Mesendoderm (in vitro differentiated cells): ENCODE measurements around the gene DSG3.

Experiments used
- DNase-seq: peaks from one replicate; pipeline ENCODE4 v3.0.0; 2013
- H2AK5ac ChIP-seq: 2 replicates; pipeline ENCODE4 v1.6.1; 2013; ENCODE audit warnings: low read length, inconsistent platforms
- H2BK120ac ChIP-seq: 2 replicates; pipeline ENCODE4 v1.6.1; 2013; ENCODE audit warnings: low read depth, mild to moderate bottlenecking, low read length, moderate library complexity, mixed read lengths
- H2BK15ac ChIP-seq: replicated peaks from 2 replicates; pipeline ENCODE4 v1.6.1; 2013; ENCODE audit warnings: low read depth, mild to moderate bottlenecking, moderate library complexity
- H2BK5ac ChIP-seq: 2 replicates; pipeline ENCODE4 v1.6.1; 2013; ENCODE audit warnings: low read length, inconsistent platforms
- H3K18ac ChIP-seq: 2 replicates; pipeline ENCODE4 v1.6.1; 2013; ENCODE audit warnings: mild to moderate bottlenecking, low read length, mixed read lengths
- H3K23ac ChIP-seq: one replicate; pipeline ENCODE4 v1.6.1; 2013; ENCODE audit warnings: low read length
- H3K27ac ChIP-seq: 2 replicates; pipeline ENCODE4 v1.5.1; 2013; ENCODE audit warnings: low read depth, mild to moderate bottlenecking, inconsistent platforms, low read length, moderate library complexity
- H3K27me3 ChIP-seq: 2 replicates; pipeline ENCODE4 v1.6.1; 2013; ENCODE audit warnings: low read length, control low read depth, mild to moderate bottlenecking, inconsistent platforms; ENCODE audit not compliant: insufficient read depth, poor library complexity
- H3K36me3 ChIP-seq: 2 replicates; pipeline ENCODE4 v1.6.1; 2013; ENCODE audit warnings: low read length, inconsistent platforms; ENCODE audit not compliant: control insufficient read depth, insufficient read depth
- H3K4ac ChIP-seq: one replicate; pipeline ENCODE4 v1.6.1; 2013; ENCODE audit warnings: low read depth, mild to moderate bottlenecking, low read length, moderate library complexity
- H3K4me1 ChIP-seq: 2 replicates; pipeline ENCODE4 v1.6.1; 2013; ENCODE audit warnings: low read depth, low read length, inconsistent platforms; ENCODE audit not compliant: control insufficient read depth
- H3K4me2 ChIP-seq: 2 replicates; pipeline ENCODE4 v1.6.1; 2013; ENCODE audit warnings: low read length
- H3K4me3 ChIP-seq: 2 replicates; pipeline ENCODE4 v1.5.1; 2013; ENCODE audit warnings: mild to moderate bottlenecking, low read length
- H3K56ac ChIP-seq: one replicate; pipeline ENCODE4 v1.6.1; 2013; ENCODE audit warnings: low read length
- H3K79me1 ChIP-seq: 2 replicates; pipeline ENCODE4 v1.6.1; 2013; ENCODE audit warnings: low read length, inconsistent platforms
- H3K79me2 ChIP-seq: 2 replicates; pipeline ENCODE4 v1.6.1; 2013; ENCODE audit warnings: mild to moderate bottlenecking, low read length; ENCODE audit not compliant: control insufficient read depth, insufficient read depth
- H3K9ac ChIP-seq: 2 replicates; pipeline ENCODE4 v1.6.1; 2013; ENCODE audit warnings: low read length, inconsistent platforms
- H4K5ac ChIP-seq: one replicate; pipeline ENCODE4 v1.6.1; 2013; ENCODE audit warnings: low read length
- H4K8ac ChIP-seq: one replicate; pipeline ENCODE4 v1.6.1; 2013; ENCODE audit warnings: low read depth, mild to moderate bottlenecking, control low read depth, low read length, moderate library complexity
- WGBS: extraction: QIAGEN DNeasy Blood & Tissue Kit; methylation state at CpG from one replicate; pipeline ENCODE4 v1.1.7; 2013; ENCODE audit warnings: low lambda C conversion rate, missing lambda C conversion rate; ENCODE audit not compliant: insufficient coverage; ENCODE audit errors: extremely low coverage; 5-methylcytosine and 5-hydroxymethylcytosine counted together

DSG3 gene

DNA sequence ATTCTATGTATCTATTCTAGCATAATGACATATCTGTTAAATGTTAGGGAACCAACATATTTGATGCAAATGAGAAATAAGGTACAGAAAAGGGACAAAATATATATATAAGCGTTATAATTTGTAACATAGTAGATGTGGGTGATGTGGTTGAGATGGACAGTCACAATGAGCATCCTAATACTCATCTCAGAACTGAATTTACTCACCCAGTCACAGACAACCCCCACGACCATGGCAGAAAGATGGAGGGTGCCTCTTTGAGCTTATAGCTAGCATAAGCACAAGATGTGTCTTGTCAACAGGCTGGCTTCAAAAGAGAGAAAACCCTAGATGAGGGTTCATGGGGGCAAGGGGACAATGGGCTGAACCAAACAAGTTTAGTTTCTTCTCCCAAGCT, 9.1 kb upstream of the DSG3 start:
- H3K18ac ChIP-seq: no peak overlapping the region
- WGBS: 100% methylated on average over 1 of the region's 2 CpGs
- H3K79me2 ChIP-seq: no peaks in the 10 kb centered on the region
- H3K4me3 ChIP-seq: no peak overlapping the region
- H3K23ac ChIP-seq: no peak overlapping the region
- H4K5ac ChIP-seq: no peak overlapping the region
- H4K8ac ChIP-seq: no peak overlapping the region
- no peaks in the 10 kb centered on the region for H3K27me3 ChIP-seq
- no peaks in the 10 kb centered on the region for H3K36me3 ChIP-seq
- no peak overlapping the region for H2BK120ac ChIP-seq
- H3K9ac ChIP-seq: no peak overlapping the region
- no peak overlapping the region for H3K56ac ChIP-seq
- no peaks in the 10 kb centered on the region for H3K79me1 ChIP-seq
- no peak overlapping the region for H2BK5ac ChIP-seq
- no peak overlapping the region for H2BK15ac ChIP-seq
- DNase-seq: no peak
- H3K4ac ChIP-seq: no peak overlapping the region
- no peaks in the 10 kb centered on the region for H3K4me1 ChIP-seq
- H2AK5ac ChIP-seq: no peak overlapping the region
- no peak overlapping the region for H3K27ac ChIP-seq
- H3K4me2 ChIP-seq: no peak overlapping the region

DNA sequence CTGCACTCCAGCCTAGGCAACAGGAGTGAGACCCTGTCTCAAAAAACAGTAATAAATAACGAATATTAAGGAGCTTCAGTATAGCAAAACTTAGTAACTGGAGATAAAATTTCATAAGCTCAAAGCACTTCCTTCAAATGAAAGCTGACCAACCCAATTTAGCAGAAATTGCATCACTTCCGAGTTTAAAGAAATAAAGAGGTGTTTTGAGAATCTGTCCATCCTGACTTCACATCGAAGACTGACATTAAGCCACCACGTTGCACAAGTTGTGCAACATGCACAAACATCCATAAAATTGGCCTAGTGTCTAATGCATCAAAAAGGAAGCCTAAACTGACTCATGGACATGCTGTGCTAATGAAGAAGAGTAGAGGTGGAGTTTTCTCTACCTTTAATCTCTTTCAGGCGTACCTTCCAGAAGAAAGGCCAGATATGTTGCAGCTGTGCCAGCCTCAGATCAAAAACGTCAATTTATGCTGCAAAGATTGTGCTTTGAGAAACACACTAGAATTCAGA, 7.7 kb upstream of the DSG3 start:
- H4K8ac ChIP-seq: no peak overlapping the region
- no peak overlapping the region for H3K27ac ChIP-seq
- no peak overlapping the region for H3K4ac ChIP-seq
- H3K27me3 ChIP-seq: no peaks in the 10 kb centered on the region
- no peaks in the 10 kb centered on the region for H3K79me2 ChIP-seq
- DNase-seq: no peak
- H3K4me3 ChIP-seq: no peak overlapping the region
- no peak overlapping the region for H3K56ac ChIP-seq
- WGBS: no CpG with 5 or more reads among the region's 6 CpGs
- H3K4me2 ChIP-seq: no peak overlapping the region
- H3K9ac ChIP-seq: no peak overlapping the region
- H3K23ac ChIP-seq: no peak overlapping the region
- no peak overlapping the region for H2AK5ac ChIP-seq
- H4K5ac ChIP-seq: no peak overlapping the region
- H3K18ac ChIP-seq: no peak overlapping the region
- no peak overlapping the region for H2BK120ac ChIP-seq
- no peaks in the 10 kb centered on the region for H3K79me1 ChIP-seq
- no peaks in the 10 kb centered on the region for H3K36me3 ChIP-seq
- H2BK15ac ChIP-seq: no peak overlapping the region
- no peaks in the 10 kb centered on the region for H3K4me1 ChIP-seq
- H2BK5ac ChIP-seq: no peak overlapping the region

DNA sequence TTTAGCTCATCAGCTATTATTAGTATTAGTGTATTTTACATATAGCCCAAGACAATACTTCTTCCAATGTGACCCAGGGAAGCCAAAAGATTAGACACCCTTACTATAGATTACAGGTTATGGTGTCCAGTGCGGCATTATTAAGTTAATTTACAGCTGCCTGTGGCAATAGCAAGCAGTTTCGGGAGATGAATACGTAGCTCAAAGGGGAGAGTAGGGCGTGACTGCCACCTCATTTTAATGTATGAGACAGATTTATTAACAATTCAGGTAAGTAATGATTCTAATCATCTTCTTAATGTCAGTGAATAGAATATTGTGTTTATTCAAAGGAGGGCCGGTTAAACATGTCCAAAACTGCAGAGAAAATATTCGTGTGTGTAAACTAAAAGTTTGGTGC, 6.8 kb upstream of the DSG3 start:
- Histone ChIP-seq H3K18ac (no peak overlapping the region), H3K27me3 (no peaks in the 10 kb centered on the region), H3K4me3 (no peak overlapping the region), H3K79me1 (no peaks in the 10 kb centered on the region), H3K4me2 (no peak overlapping the region), H4K8ac (no peak overlapping the region), H2BK5ac (no peak overlapping the region), H3K36me3 (no peaks in the 10 kb centered on the region), H4K5ac (no peak overlapping the region), H3K4ac (no peak overlapping the region), H2BK120ac (no peak overlapping the region), H3K23ac (no peak overlapping the region), H3K27ac (no peak overlapping the region), H3K9ac (no peak overlapping the region), H3K79me2 (no peaks in the 10 kb centered on the region), H3K4me1 (no peaks in the 10 kb centered on the region), H2BK15ac (no peak overlapping the region), H2AK5ac (no peak overlapping the region), H3K56ac (no peak overlapping the region)
- DNase-seq: no peak
- no CpG with 5 or more reads among the region's 6 CpGs for WGBS

DNA sequence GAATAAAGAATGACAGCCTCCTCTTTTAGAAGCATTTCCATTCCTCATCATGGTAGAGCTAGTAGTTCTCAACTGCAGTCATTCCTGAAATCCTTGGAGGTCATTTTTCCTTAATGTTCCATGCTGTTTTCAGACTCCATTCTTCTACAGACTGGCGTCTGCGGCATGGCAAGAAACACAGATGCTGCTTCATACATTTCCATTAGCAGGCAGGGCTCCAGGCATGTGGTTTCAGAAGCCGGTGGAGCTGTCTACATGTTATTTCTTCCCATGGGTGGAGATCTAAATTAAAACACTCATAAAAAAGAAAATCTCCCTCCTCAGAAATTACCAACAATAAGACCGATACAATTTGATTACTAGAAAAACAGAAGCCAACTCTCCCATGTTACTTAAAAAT, 6.0 kb upstream of the DSG3 start:
- no peak overlapping the region for H2BK120ac ChIP-seq
- H3K18ac ChIP-seq: no peak overlapping the region
- H3K9ac ChIP-seq: no peak overlapping the region
- no peak overlapping the region for H3K23ac ChIP-seq
- no peak overlapping the region for H3K4ac ChIP-seq
- H4K8ac ChIP-seq: no peak overlapping the region
- H2AK5ac ChIP-seq: no peak overlapping the region
- no peak overlapping the region for H3K27ac ChIP-seq
- H3K36me3 ChIP-seq: no peaks in the 10 kb centered on the region
- H3K4me3 ChIP-seq: no peak overlapping the region
- H3K56ac ChIP-seq: no peak overlapping the region
- H2BK5ac ChIP-seq: no peak overlapping the region
- no peak overlapping the region for H3K4me2 ChIP-seq
- no peaks in the 10 kb centered on the region for H3K79me1 ChIP-seq
- H3K4me1 ChIP-seq: no peaks in the 10 kb centered on the region
- no CpG with 5 or more reads among the region's 4 CpGs for WGBS
- no peaks in the 10 kb centered on the region for H3K79me2 ChIP-seq
- no peaks in the 10 kb centered on the region for H3K27me3 ChIP-seq
- H4K5ac ChIP-seq: no peak overlapping the region
- DNase-seq: no peak
- H2BK15ac ChIP-seq: no peak overlapping the region

DNA sequence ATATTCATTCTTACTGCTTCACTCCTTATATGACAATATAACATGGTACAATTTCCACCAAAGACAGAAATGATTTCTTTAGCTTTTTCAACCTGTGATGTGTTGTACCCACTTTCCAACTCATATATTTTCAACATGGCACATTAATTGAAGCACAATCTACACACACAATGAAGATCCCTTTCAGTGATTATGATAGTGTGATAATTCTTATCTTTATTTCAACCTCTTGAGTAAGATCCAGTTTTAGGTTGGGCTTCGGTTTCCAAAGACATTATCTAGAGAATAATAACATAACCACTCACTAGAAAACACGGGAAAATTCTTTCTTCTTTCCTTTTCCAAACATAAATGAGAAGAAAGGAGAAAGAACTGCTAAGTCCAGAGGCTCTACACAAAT, 3.4 kb upstream of the DSG3 start:
- Histone ChIP-seq H3K79me1 (no peaks in the 10 kb centered on the region), H2AK5ac (no peak overlapping the region), H3K18ac (no peak overlapping the region), H2BK120ac (no peak overlapping the region), H3K9ac (no peak overlapping the region), H3K27me3 (no peaks in the 10 kb centered on the region), H3K36me3 (no peaks in the 10 kb centered on the region), H2BK15ac (no peak overlapping the region), H4K8ac (no peak overlapping the region), H3K23ac (no peak overlapping the region), H3K79me2 (no peaks in the 10 kb centered on the region), H3K4ac (no peak overlapping the region), H3K4me1 (no peaks in the 10 kb centered on the region), H3K4me3 (no peak overlapping the region), H3K4me2 (no peak overlapping the region), H3K27ac (no peak overlapping the region), H3K56ac (no peak overlapping the region), H4K5ac (no peak overlapping the region), H2BK5ac (no peak overlapping the region)
- DNase-seq: no peak
- WGBS: no CpG with 5 or more reads among the region's 2 CpGs

GRCh38 chr18:31445908-31446307, 1.6 kb upstream of the DSG3 start:
- no peaks in the 10 kb centered on the region for H3K4me1 ChIP-seq
- H2BK15ac ChIP-seq: no peak overlapping the region
- no peak overlapping the region for H4K5ac ChIP-seq
- no peak overlapping the region for H3K27ac ChIP-seq
- H3K79me2 ChIP-seq: no peaks in the 10 kb centered on the region
- no peak overlapping the region for H3K9ac ChIP-seq
- no peak overlapping the region for H3K4me2 ChIP-seq
- no peak overlapping the region for H4K8ac ChIP-seq
- H3K56ac ChIP-seq: no peak overlapping the region
- H3K18ac ChIP-seq: no peak overlapping the region
- H3K23ac ChIP-seq: no peak overlapping the region
- H3K79me1 ChIP-seq: no peaks in the 10 kb centered on the region
- no peak for DNase-seq
- H3K4ac ChIP-seq: no peak overlapping the region
- no peak overlapping the region for H2BK5ac ChIP-seq
- no peaks in the 10 kb centered on the region for H3K36me3 ChIP-seq
- H2BK120ac ChIP-seq: no peak overlapping the region
- H2AK5ac ChIP-seq: no peak overlapping the region
- H3K4me3 ChIP-seq: no peak overlapping the region
- H3K27me3 ChIP-seq: no peaks in the 10 kb centered on the region
